Neural cell (in vitro differentiated cells): ENCODE measurements around the gene DNER.

ENCODE experiments used
- CTCF ChIP-seq: fragments of 450-650 bp; IDR thresholded peaks from 2 replicates; pipeline ENCODE4 v1.5.1; 2014; ENCODE audit warnings: antibody characterized with exemption, mild to moderate bottlenecking, moderate library complexity; ENCODE audit not compliant: poor library complexity, severe bottlenecking
- EP300 ChIP-seq: fragments of 450-650 bp; conservative IDR thresholded peaks from 2 replicates; pipeline ENCODE4 v1.6.1; 2014; ENCODE audit warnings: antibody characterized with exemption, mild to moderate bottlenecking, moderate library complexity; ENCODE audit not compliant: poor library complexity, severe bottlenecking
- POLR2AphosphoS5 ChIP-seq: IDR thresholded peaks from 2 replicates; pipeline ENCODE4 v1.6.1; 2012

DNA sequence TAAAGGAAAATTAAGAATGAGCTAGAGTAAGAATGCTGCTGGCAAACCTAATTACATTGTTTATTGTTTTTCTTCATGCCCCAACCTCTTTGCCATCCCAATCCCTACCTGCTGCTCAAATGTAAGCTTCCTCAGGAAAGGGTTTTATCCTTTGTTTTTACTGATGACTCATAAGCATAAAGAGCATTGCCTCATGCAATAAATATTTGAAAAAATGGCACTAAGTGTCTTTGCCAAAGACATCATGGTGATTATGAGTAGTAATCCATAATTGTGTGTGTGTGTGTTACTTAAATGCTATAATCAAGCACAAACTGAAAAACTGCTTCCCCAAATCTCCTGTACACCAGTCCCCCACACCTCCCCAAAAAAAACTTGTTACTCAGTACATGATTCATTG, 53.4 kb downstream of the DNER start:
- TF ChIP-seq POLR2AphosphoS5 (no peak), CTCF (no peak), EP300 (no peak)
